NCI-H748 treated with DMSO at 0.1 percent for 48 hours (cell line): ENCODE results near the gene SLC38A9.
A peak's percentile ranks its signal among the peaks of the same experiment; 100 is the strongest.

Source experiments
- DNase-seq: peaks from one replicate; lab custom pipeline; 2025; lab: John Stamatoyannopoulos, UW

The SLC38A9 gene

GRCh38 chr5:55650386-55650785, 61.7 kb downstream of the SLC38A9 start:
- no peak for DNase-seq

GRCh38 chr5:55649963-55650362, 62.2 kb downstream of the SLC38A9 start:
- no peak for DNase-seq

DNA sequence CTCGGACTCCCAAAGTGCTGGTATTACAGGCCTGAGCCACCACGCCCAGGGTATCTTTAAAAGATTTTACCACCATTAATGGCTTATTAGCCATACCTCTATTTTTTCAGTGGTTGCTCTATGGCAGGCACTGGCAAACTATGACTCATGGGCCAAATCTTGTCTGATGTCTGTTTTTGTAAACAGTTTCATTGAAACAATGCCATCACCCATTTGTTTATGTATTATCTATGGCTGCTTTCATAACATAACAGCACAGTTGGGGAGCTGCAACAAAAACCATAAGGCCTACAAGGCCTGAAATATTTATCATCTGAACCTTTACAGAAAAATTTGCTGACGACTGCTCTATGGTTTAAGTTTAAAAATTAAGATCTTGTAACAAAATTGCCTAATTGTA, 66.8 kb downstream of the SLC38A9 start:
- DNase-seq, result no peak

DNA sequence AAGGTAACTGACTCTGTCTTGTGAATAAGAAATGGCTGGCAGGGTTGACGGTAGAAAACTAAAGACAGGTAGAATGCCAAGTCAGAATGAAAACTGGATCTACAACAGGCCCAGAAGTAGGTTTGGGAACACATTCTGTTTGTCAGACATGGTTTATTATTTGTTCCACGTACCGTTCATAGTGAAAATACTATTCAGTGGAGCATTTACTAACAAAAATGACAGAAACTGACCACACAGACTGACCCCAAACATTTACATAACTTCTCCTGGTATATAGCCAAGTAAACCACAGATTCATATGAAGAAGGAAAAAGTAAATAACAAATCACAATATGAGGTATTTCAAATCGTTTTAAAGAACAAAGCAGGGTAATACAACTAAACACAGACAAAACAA, 73.7 kb downstream of the SLC38A9 start:
- DNase-seq, result peak; percentile 49

DNA sequence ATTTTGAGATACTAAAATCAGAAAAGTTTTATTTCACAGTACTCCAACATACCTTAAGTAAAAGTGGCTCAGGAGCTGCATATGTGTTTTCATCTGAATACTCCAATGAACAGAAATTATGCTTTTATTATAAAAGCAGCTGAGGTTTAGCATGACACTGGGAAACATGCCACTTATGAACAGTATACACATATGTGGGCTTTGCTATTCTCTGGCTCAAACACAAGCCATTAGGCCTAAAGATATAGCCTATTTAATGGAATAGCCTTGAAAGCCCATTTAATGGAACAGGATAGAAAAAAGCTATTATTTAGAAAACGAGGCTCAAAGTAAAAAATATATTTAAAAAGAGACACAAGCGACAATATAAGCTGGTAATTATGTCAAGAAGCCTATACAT, 74.1 kb downstream of the SLC38A9 start:
- no peak for DNase-seq

- no peak for DNase-seq
Observed at GRCh38 chr5:55636683-55637082, 75.4 kb downstream of the SLC38A9 start.

- peak; percentile 83 for DNase-seq
Observed at GRCh38 chr5:55636177-55636576, 75.9 kb downstream of the SLC38A9 start.

GRCh38 chr5:55634866-55635265, 77.3 kb downstream of the SLC38A9 start:
- DNase-seq, result no peak

DNA sequence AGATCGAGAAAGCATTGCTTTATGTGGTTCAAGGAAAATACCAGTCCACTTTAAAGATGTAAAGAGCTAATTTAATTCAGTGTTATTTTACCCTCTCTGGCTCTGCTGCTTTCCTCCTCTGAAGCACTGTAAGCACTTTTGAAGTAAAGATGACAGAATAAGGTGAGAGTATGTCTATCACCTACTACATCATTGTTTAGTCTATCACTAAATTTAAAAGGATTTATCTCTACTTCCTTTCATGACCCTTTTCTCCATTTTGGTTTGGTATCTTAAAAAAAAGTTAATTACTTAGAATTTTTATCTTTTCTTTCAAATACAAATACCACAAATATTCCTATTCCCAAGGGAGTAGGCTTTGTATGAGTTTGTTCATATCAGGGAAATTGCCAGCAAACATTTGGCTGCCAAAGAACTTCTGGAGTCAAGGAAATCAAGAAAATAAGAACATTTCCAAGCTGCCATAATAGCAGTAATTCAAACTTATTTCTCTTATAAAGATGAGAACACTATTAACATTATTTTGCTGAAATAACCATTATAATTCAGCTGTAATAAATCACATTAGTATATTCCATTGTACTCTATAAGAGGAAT, 77.8 kb downstream of the SLC38A9 start:
- no peak for DNase-seq

DNA sequence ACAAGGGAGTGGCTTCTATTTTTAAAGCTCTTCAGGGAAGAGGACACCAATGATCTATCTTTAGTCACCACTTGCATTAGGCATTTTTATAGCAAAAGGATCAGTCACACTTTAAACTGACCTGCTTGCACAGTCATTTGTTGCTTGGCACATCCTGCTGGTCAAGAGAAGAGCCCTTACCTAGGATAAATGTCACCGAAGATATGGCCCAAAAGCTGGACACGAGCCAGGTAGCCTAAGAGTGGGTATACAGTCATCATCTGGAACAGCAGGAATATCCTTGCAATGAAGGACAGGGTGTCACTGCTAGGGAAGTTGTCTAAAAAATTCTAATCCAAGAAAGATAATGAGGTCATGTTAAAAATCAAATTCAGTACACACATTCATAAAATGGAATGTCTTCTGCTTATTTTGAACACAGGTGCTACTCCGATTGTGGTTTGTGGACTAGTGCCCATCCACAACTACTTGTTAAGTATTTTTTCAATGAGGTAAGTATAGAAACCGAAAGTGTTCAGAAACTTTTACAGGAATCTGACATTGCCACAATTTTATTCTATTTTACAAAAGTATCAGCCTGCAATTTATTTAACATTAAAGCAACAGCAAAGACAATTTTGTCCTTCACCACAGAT, 78.4 kb downstream of the SLC38A9 start:
- peak; percentile 41 for DNase-seq

GRCh38 chr5:55629815-55630214, 82.3 kb downstream of the SLC38A9 start:
- no peak for DNase-seq

GRCh38 chr5:55626790-55627189, 85.3 kb downstream of the SLC38A9 start:
- DNase-seq, result no peak

DNA sequence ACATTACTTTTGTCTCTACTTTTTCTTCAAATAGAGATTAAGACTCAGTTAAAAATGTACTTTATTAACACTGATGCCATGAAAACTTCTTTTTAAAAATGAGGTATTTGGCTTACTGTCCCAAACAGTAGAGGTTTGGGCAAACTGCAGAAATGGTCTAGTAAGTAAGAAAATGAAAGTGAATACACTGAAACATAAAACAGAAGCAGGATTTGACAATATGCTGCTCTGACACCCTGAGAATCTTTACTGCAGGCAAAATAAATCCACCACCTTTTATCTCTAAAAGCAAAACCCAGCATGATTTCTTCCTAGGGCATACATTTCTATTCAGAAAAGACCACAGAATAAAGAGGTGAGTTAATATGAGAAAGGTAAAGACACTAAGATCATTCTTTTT, 86.2 kb downstream of the SLC38A9 start:
- DNase-seq, result no peak

GRCh38 chr5:55625589-55625909, 86.6 kb downstream of the SLC38A9 start:
- DNase-seq, result no peak

DNA sequence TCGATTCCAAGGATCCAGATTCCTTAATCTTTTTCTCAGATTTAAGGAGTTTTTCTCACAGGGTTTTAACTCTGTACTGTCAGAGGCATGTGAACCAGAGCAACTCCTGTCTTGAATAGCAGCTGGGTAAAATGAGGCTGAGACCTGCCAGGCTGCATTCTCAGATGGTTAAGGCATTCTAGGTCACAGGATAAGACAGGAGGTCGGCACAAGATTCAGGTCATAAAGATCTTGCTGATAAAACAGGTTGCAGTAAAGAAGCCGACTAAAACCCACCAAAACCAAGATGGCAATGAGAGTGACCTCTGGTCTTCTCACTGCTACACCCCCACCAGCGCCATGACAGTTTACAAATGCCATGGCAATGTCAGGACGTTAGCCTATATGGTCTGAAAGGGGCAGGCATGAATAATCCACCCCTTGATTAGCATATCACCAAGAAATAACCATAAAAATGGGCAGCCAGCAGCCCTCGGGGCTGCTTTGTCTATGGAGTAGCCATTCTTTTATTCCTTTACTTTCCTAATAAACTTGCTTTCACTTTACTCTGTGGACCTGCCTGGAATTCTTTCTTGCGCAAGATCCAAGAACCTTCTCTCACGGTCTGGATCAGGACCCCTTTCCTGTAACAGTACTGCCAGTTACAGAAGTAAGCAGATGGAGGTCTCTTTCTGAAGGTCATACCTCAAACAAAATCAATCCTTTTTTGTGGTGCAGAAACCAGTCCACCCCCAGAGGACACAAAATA, 87.1 kb downstream of the SLC38A9 start:
- DNase-seq, result no peak

DNA sequence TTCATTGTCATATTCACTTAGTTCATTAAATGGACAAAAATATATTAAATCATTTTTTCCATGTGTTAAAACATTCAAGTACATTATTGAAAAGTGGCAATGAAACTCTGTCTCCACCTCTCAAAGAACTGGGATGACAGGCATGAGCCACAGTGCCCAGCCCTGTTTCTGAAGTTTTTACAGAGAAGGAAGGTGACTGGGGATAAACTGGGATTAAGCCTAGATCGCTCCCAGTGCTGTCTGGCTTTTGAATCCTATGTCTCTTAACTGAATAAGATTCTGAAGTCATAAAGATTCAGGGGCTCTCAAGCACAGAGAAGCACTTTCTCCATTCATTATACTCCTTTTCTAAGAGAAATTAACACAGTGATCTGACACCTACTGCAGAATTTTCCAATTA, 88.3 kb downstream of the SLC38A9 start:
- no peak for DNase-seq

- DNase-seq, result no peak
Observed at GRCh38 chr5:55622460-55622859, 89.7 kb downstream of the SLC38A9 start.

DNA sequence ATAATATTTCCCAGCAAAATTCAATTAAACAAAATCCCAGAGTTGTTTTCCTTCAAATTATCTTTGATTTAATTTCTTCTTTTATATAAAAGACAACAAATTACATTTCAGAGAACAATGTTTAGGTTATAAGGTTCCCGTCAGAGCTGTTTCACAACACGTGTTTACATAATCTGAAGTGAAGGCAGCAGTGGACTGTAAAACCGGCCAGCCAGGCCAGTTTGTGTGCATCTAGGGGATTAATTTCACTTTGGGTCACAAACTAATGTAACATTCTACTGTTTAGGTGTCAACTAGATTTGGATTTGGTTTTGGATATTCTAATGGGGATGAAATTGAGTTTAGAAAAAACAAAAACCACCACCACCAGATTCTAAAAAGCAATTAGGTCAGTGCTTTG, 90.9 kb downstream of the SLC38A9 start:
- DNase-seq, result no peak

DNA sequence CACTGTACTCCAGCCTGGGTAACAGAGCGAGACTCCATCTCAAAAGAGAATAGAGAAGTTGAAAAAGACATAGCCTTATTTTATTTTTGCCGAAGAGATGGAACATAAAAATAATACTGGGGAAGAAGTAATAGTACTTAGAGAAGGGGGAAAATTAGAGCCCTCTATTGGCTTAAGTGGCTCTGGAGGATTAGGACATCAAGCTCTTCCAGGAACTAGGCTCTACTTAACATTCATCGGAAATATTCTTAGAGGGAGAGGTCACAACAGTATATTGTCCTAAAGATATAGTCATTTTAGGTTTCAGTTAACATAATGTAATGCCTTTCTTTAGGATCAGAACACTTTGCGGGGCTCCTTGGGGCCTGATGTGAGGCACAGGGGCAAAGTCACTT, 91.4 kb downstream of the SLC38A9 start:
- no peak for DNase-seq

- no peak for DNase-seq
Observed at GRCh38 chr5:55620009-55620765, 91.9 kb downstream of the SLC38A9 start.

DNA sequence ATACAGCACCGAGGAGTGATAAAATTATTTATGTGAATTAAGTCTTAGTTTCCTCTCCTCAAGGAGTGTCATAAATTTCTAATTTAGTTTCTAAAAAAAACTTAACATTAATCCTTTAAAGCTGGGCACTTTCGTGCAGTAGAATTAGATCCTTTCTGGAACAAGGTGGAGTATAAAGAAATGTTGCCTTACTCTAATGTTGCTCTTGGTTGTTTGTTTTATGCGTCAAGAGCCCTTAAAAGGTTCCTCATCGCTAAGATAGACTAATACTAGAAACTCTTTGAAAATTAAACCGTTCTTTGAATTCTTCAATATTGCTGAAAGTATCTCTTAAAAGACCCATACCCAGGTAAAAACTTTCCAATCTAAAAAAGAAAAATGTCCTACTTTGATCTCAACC, 93.8 kb downstream of the SLC38A9 start:
- no peak for DNase-seq

DNA sequence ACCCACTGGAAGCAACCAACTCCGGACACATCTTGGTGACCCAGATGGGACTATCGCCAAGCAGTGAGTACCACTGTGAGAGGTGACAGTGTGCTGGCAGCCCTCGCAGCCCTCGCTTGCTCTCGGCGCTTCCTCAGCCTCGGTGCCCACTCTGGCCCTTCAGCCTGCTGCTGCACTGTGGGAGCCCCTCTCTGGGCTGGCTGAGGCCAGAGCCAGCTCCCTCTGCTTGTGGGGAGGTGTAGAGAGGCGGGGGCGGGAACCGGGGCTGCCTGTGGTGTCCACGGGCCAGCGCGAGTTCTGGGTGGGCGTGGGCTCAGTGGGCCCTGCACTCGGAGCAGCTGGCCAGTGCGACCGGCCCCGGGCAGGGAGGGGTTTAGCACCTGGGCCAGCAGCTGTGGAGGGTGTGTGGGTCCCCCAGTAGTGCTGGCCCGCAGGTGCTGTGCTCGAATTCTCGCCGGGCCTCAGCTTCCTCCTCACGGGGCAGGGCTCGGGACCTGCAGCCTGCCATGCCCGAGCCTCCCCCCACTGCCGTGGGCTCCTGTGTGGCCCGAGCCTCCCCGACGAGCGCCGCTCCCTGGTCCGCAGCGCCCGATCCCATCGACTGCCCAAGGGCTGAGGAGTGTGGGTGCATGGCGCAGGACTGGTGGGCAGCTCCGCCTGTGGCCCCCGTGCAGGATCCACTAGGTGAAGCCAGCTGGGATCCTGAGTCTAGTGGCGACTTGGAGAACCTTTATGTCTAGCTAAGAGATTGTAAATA, 98.8 kb downstream of the SLC38A9 start:
- DNase-seq, result no peak
